ENCODE measurements around the gene COG5.

GRCh38 chr7:107530751-107531150, 33.0 kb downstream of the COG5 start:
- TF ChIP-seq POLR2A (IDR thresholded peaks at IDR 0.05) = no peak
- TF ChIP-seq CTCF (IDR thresholded peaks at IDR 0.05 in 8 of 11, conservative IDR thresholded peaks at IDR 0.05 in 3 of 11) = no peak
- TF ChIP-seq POLR2AphosphoS5 (IDR thresholded peaks at IDR 0.05) = no peak
